OCI-LY1 (cell line): Measurements from ENCODE around the gene PEX10.

ENCODE experiments used
- H2AFZ ChIP-seq: fragments of 200-600 bp; sonication (generic), shearing (Covaris generic); 2 replicates; pipeline ENCODE4 v1.6.0; 2014; ENCODE audit warnings: antibody characterized with exemption, mild to moderate bottlenecking, low read length
- H3F3A ChIP-seq: fragments of 200-600 bp; sonication (generic), shearing (Covaris generic); 2 replicates; pipeline ENCODE4 v1.6.0; 2014; ENCODE audit warnings: mild to moderate bottlenecking, antibody characterized with exemption, low read length, moderate library complexity; ENCODE audit not compliant: insufficient read depth
- H3K27ac ChIP-seq: fragments of 200-600 bp; sonication (generic); 2 replicates; pipeline ENCODE4 v1.5.1; 2014; ENCODE audit warnings: low read length, mixed run types, mild to moderate bottlenecking, low read depth; ENCODE audit not compliant: poor library complexity, severe bottlenecking
- H3K27me3 ChIP-seq: fragments of 200-600 bp; sonication (generic); 2 replicates; pipeline ENCODE4 v1.6.0; 2014; ENCODE audit warnings: antibody characterized with exemption, mild to moderate bottlenecking, low read length, moderate library complexity; ENCODE audit not compliant: insufficient read depth
- H3K36me3 ChIP-seq: fragments of 200-600 bp; sonication (generic); 2 replicates; pipeline ENCODE4 v1.6.1; 2014; ENCODE audit warnings: mild to moderate bottlenecking, antibody characterized with exemption, low read length, moderate library complexity, mixed read lengths; ENCODE audit not compliant: insufficient read depth
- H3K4me1 ChIP-seq: fragments of 200-600 bp; sonication (generic); 2 replicates; pipeline ENCODE4 v1.5.1; 2014; ENCODE audit warnings: mild to moderate bottlenecking, low read length, moderate library complexity; ENCODE audit not compliant: insufficient read depth, severe bottlenecking
- H3K4me2 ChIP-seq: fragments of 200-600 bp; sonication (generic), shearing (Covaris generic); 2 replicates; pipeline ENCODE4 v1.6.1; 2014; ENCODE audit warnings: low read length
- H3K4me3 ChIP-seq: fragments of 200-600 bp; sonication (generic); 2 replicates; pipeline ENCODE4 v1.5.1; 2014; ENCODE audit warnings: low read length, low read depth, mild to moderate bottlenecking, mixed read lengths; ENCODE audit not compliant: poor library complexity, severe bottlenecking
- H3K79me2 ChIP-seq: fragments of 200-600 bp; shearing (Covaris generic); 2 replicates; pipeline ENCODE4 v1.6.1; 2016; ENCODE audit warnings: mixed run types, low read length, mixed read lengths; ENCODE audit not compliant: insufficient read depth
- H3K9ac ChIP-seq: fragments of 200-600 bp; sonication (generic), shearing (Covaris generic); 2 replicates; pipeline ENCODE4 v1.6.1; 2014; ENCODE audit warnings: mild to moderate bottlenecking, low read length, mixed read lengths
- H3K9me2 ChIP-seq: fragments of 200-600 bp; sonication (generic), shearing (Covaris generic); 2 replicates; pipeline ENCODE4 v1.6.1; 2014; ENCODE audit warnings: low read depth, mild to moderate bottlenecking, low read length, mixed read lengths
- H3K9me3 ChIP-seq: fragments of 200-600 bp; shearing (Covaris generic); 2 replicates; pipeline ENCODE4 v1.6.1; 2014; ENCODE audit warnings: low read length, mixed read lengths
- H4K20me1 ChIP-seq: fragments of 200-600 bp; sonication (generic), shearing (Covaris generic); 2 replicates; pipeline ENCODE4 v1.6.0; 2016; ENCODE audit warnings: mild to moderate bottlenecking, low read length; ENCODE audit not compliant: insufficient read depth
- CTCF ChIP-seq: fragments of 200-600 bp; sonication (generic), shearing (Covaris generic); IDR thresholded peaks from 2 replicates; pipeline ENCODE4 v1.5.1; 2017; ENCODE audit warnings: mild to moderate bottlenecking, antibody characterized with exemption, low read length, moderate library complexity, mixed read lengths
- EZH2 ChIP-seq: fragments of 200-600 bp; sonication (generic), shearing (Covaris generic); IDR thresholded peaks from 2 replicates; pipeline ENCODE4 v1.8.0; 2017; ENCODE audit warnings: borderline replicate concordance, mixed run types, mild to moderate bottlenecking, antibody characterized with exemption, low read length, moderate library complexity, mixed read lengths

PEX10 gene

GRCh38 chr1:2455757-2456156 lies 43.4 kb upstream of the PEX10 start:
- H3K4me1 ChIP-seq = no peaks in the 10 kb centered on the region
- H3K9ac ChIP-seq = no peak overlapping the region
- no peak overlapping the region for H3K27ac ChIP-seq
- H3K79me2 ChIP-seq = no peaks in the 10 kb centered on the region
- H3K9me2 ChIP-seq = no peaks in the 10 kb centered on the region
- TF ChIP-seq EZH2 = no peak
- no peak for TF ChIP-seq CTCF
- no peak overlapping the region for H2AFZ ChIP-seq
- H3K4me2 ChIP-seq = no peak overlapping the region
- H4K20me1 ChIP-seq = no peaks in the 10 kb centered on the region
- no peak overlapping the region for H3K4me3 ChIP-seq
- H3F3A ChIP-seq = no peaks in the 10 kb centered on the region
- no peaks in the 10 kb centered on the region for H3K36me3 ChIP-seq
- H3K27me3 ChIP-seq = 0 out of 2 replicates have a peak, but pooled peaks cover 3% of the 10 kb centered on the region
- no peaks in the 10 kb centered on the region for H3K9me3 ChIP-seq

GRCh38 chr1:2454227-2454626 lies 41.9 kb upstream of the PEX10 start:
- Histone ChIP-seq H3K9ac (no peak overlapping the region), H4K20me1 (no peaks in the 10 kb centered on the region), H3K36me3 (no peaks in the 10 kb centered on the region), H3K9me3 (no peaks in the 10 kb centered on the region), H3K9me2 (no peaks in the 10 kb centered on the region), H3K4me2 (no peak overlapping the region), H3K27ac (no peak overlapping the region), H3K4me1 (no peaks in the 10 kb centered on the region), H3K4me3 (no peak overlapping the region), H2AFZ (no peak overlapping the region), H3K27me3 (0 out of 2 replicates have a peak, but pooled peaks cover 3% of the 10 kb centered on the region), H3K79me2 (no peaks in the 10 kb centered on the region), H3F3A (no peaks in the 10 kb centered on the region)
- TF ChIP-seq CTCF (no peak), EZH2 (no peak)

DNA sequence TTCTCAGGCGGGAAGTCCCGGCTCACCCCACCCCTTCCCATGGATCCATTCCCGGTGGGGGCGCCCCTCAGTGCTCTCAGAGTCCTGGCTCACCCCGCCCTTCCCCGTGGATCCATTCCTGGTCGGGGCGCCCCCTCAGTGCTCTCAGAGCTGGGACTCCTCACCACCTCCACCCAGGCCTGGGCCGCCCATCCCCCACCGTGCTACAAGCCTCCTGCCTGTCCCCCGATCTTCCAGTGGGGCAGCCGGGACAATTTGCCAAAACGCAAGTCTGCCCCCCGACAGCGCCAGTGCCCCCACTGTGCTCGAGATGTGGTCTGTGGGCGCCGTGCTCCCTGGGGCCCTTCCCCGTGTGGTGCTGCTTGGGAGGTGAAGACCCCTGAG lies 40.6 kb upstream of the PEX10 start:
- H3K4me3 ChIP-seq = no peak overlapping the region
- H2AFZ ChIP-seq = no peak overlapping the region
- no peak overlapping the region for H3K4me2 ChIP-seq
- no peak overlapping the region for H3K27ac ChIP-seq
- H3K36me3 ChIP-seq = no peaks in the 10 kb centered on the region
- H3K9me2 ChIP-seq = no peaks in the 10 kb centered on the region
- H3K9ac ChIP-seq = no peak overlapping the region
- no peaks in the 10 kb centered on the region for H3F3A ChIP-seq
- no peaks in the 10 kb centered on the region for H3K79me2 ChIP-seq
- H4K20me1 ChIP-seq = no peaks in the 10 kb centered on the region
- TF ChIP-seq CTCF (no peak), EZH2 (no peak)
- H3K9me3 ChIP-seq = no peaks in the 10 kb centered on the region
- 0 out of 2 replicates have a peak, but pooled peaks cover 3% of the 10 kb centered on the region for H3K27me3 ChIP-seq
- no peaks in the 10 kb centered on the region for H3K4me1 ChIP-seq
